GM23248 (cell line): ENCODE measurements around the gene EFHC2.

Experiments
- EZH2 ChIP-seq: fragments of 200-600 bp; sonication (generic); IDR thresholded peaks from 2 replicates; pipeline ENCODE4 v1.6.1; 2018; ENCODE audit warnings: antibody characterized with exemption, mild to moderate bottlenecking; ENCODE audit not compliant: insufficient read depth, poor library complexity, severe bottlenecking
- EZH2phosphoT487 ChIP-seq: fragments of 200-600 bp; sonication (generic); IDR thresholded peaks from 2 replicates; pipeline ENCODE4 v1.6.1; 2018; ENCODE audit warnings: antibody characterized with exemption, moderate library complexity, mild to moderate bottlenecking, low read depth; ENCODE audit not compliant: insufficient read depth

- TF ChIP-seq EZH2 = no peak
- no peak for TF ChIP-seq EZH2phosphoT487
These were observed 120.3 kb downstream of the EFHC2 start for GRCh38 chrX:44223150-44223549.
